Panc1 (cell line): ENCODE data around the gene CD8A. TPM values are rescaled to one million over a fixed set of nuclear protein-coding genes. Genes with fewer than 3 reads are reported as not detected.
"Not testable (repeated sequence)": the region's sequence is repeated elsewhere in the genome, so short reads cannot be mapped to it uniquely, and the experiment has no call there.

Experiments used
- ATAC-seq: fragments of 200-7000 bp; cut with Tn5 transposase; 2 replicates; pipeline ENCODE4 v1.9.1; 2020; ENCODE audit warnings: mild to moderate bottlenecking, moderate library complexity
- Bru-seq: library from RNA; stranded (reverse); fragments of 400-500 nt; gene quantifications from one replicate; lab custom pipeline; 2021; lab: Mats Ljungman, UMichigan
- BruChase-seq, 2 experiments: library from RNA; stranded (reverse); fragments of 400-500 nt; gene quantifications; one replicate each; lab custom pipeline; 2021; lab: Mats Ljungman, UMichigan
- BruUV-seq: library from RNA; stranded (reverse); fragments of 400-500 nt; replicated peaks from 2 replicates; lab custom pipeline; 2021; lab: Mats Ljungman, UMichigan
- CTCF ChIA-PET: fragments of 300-600 bp; sonication (Branson Sonifier 250); formaldehyde crosslinking; loops from one replicate; lab custom pipeline; 2022; ENCODE audit warnings: antibody characterized with exemption; lab: Charles Lee
- POLR2A ChIA-PET: fragments of 300-600 bp; sonication (Branson Sonifier 250); formaldehyde crosslinking; loops from one replicate; lab custom pipeline; 2022; ENCODE audit warnings: antibody characterized with exemption; lab: Charles Lee
- DNase-seq: peaks from one replicate; pipeline ENCODE4 v3.0.0-alpha.2; 2010; ENCODE audit warnings: low read depth, low spot score
- H3K27ac ChIP-seq: 2 replicates; pipeline ENCODE4 v1.5.1; 2011; ENCODE audit warnings: mild to moderate bottlenecking, low read length, inconsistent platforms
- H3K27me3 ChIP-seq: fragments of 200-500 bp; sonication (Bioruptor generic); 2 replicates; pipeline ENCODE4 v1.6.0; 2014; ENCODE audit warnings: low read length, inconsistent platforms; ENCODE audit not compliant: control insufficient read depth, insufficient read depth
- H3K36me3 ChIP-seq: fragments of 200-500 bp; sonication (Bioruptor generic); 2 replicates; pipeline ENCODE4 v1.5.1; 2014; ENCODE audit warnings: inconsistent platforms, mild to moderate bottlenecking, low read length, moderate library complexity; ENCODE audit not compliant: control insufficient read depth, insufficient read depth
- H3K4me1 ChIP-seq: 2 replicates; pipeline ENCODE4 v1.5.1; 2011; ENCODE audit warnings: inconsistent platforms, mild to moderate bottlenecking, low read length, moderate library complexity; ENCODE audit not compliant: control insufficient read depth, insufficient read depth
- H3K4me3 ChIP-seq, 2 experiments: 2 replicates each; pipeline ENCODE4 v1.5.1; 2011 to 2012; ENCODE audit warnings: low read depth in 2 of 2, low read length in 2 of 2, mild to moderate bottlenecking in 2 of 2, inconsistent platforms in 1 of 2, moderate library complexity in 1 of 2
- H3K9me3 ChIP-seq: fragments of 200-500 bp; sonication (Bioruptor generic); 2 replicates; pipeline ENCODE4 v1.5.1; 2014; ENCODE audit warnings: low read depth, mild to moderate bottlenecking, inconsistent platforms, low read length, moderate library complexity; ENCODE audit not compliant: control insufficient read depth, insufficient read depth
- POLR2AphosphoS5 ChIP-seq: IDR thresholded peaks from 2 replicates; pipeline ENCODE4 v1.6.1; 2012; ENCODE audit warnings: mild to moderate bottlenecking, low read depth, low read length, moderate library complexity
- SIN3A ChIP-seq: IDR thresholded peaks from 2 replicates; pipeline ENCODE4 v1.6.1; 2012; ENCODE audit warnings: low read depth, mild to moderate bottlenecking, low read length, moderate library complexity, borderline replicate concordance; ENCODE audit not compliant: insufficient read depth
- TCF7L2 ChIP-seq: IDR thresholded peaks from 2 replicates; pipeline ENCODE4 v1.6.1; 2011; ENCODE audit warnings: mild to moderate bottlenecking, low read depth, low read length, inconsistent platforms
- in situ Hi-C: cut with HindIII; loops from 2 replicates; pipeline ENCODE4 v1.10.0; 2016; ENCODE audit warnings: low sequenced_read_pairs, low pct_unique_long_range_greater_than_20kb
- intact Hi-C: fragments of 100-400 bp; cut with micrococcal nuclease; formaldehyde crosslinking; loops from one replicate; pipeline ENCODE4 v1.10.0; 2022; ENCODE audit not compliant: unreplicated experiment
- long read RNA-seq: library from polyadenylated mRNA; unstranded; transcript quantifications from one replicate; pipeline ENCODE4 v2.0.0, GENCODE V29; 2021; ENCODE audit not compliant: unreplicated experiment
- polyA plus RNA-seq: library from polyadenylated mRNA; unstranded; fragments of >200 nt; gene quantifications from one replicate; pipeline ENCODE4 v1.2.1, GENCODE V29; 2012; ENCODE audit warnings: missing spikeins; ENCODE audit not compliant: insufficient read length
- total RNA-seq: library from RNA; stranded (reverse); gene quantifications from one replicate; pipeline ENCODE4 v1.2.1, GENCODE V29; 2021; ENCODE audit not compliant: unreplicated experiment
- TF ChIP-seq, protein P1 (sequence below): fragments of 450-650 bp; IDR thresholded peaks from 2 replicates; pipeline ENCODE4 v1.5.1; 2017; ENCODE audit warnings: mild to moderate bottlenecking
- TF ChIP-seq, protein P2 (sequence below), 2 experiments: IDR thresholded peaks; 2 replicates each; pipeline ENCODE4 v1.6.1; 2011 to 2012; ENCODE audit warnings: low read depth in 2 of 2, control low read depth in 1 of 2, low read length in 1 of 2, mild to moderate bottlenecking in 1 of 2, moderate library complexity in 1 of 2; ENCODE audit not compliant: insufficient read depth in 1 of 2

The CD8A gene
- total RNA-seq (0.41 TPM), Bru-seq, nascent RNA (percentile 34 among the genes with signal in this experiment), BruChase-seq, experiment 1, labeled RNA remaining after a 2-hour chase (percentile 40 among the genes with signal in this experiment), BruChase-seq, experiment 2, labeled RNA remaining after a 6-hour chase (percentile 40 among the genes with signal in this experiment)
- polyA plus RNA-seq, result 0.57 TPM
- long read RNA-seq, partial matches to known transcripts, result 0 of 1 reads
- long read RNA-seq, other reads (novel, unspliced or antisense), result 1 of 1 reads

DNA sequence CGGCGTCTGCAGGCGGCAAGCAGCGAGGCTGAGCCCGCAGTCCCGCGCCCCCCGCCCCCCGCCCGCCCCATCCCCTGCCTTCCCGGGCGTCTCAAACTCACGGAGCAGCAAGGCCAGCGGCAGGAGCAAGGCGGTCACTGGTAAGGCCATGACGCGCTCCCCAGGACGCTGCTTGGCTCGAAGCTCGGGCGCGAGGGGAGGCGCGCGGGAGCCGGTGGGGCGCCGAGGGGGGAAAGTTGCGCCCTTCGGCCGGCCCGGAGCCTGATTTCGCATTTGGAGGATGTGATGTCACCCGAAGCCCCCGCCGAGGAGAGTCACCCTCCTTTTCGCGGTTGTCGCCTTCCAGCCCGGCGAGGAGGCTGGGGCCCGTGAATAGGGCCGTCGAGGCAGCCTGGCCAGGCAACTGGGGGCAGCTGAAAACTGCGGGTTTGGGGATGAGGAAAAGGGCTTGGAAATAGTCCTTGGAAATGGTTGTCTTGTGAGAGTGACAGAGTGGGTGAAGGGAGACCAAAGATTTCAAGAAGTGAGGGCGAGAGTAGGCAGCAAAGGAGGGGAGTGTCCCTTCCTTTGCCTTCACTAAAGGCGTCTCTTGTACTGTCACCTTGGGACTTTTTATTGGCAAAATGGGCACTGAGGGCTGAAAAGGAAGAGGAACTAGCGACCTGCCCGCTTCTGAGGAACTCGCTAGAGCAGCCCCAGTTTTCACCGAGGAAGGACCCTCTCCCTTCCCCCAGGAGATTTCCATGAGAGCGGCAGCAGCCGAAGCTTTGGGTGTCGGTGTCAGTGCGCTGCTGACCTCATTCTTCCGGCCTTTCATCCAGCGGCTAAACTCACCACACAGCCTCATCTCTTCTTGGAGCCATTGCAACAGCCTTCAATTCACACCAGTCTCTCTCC is at the start of gene CD8A:
Gene CD8A, minus strand, starts transcription at position 238 of the 897 bp plus-strand sequence. Its CDS starts 88 bp downstream, at position 150.
- CTCF ChIA-PET, result no interaction called here
- intact Hi-C loops, result no loop called here

DNA sequence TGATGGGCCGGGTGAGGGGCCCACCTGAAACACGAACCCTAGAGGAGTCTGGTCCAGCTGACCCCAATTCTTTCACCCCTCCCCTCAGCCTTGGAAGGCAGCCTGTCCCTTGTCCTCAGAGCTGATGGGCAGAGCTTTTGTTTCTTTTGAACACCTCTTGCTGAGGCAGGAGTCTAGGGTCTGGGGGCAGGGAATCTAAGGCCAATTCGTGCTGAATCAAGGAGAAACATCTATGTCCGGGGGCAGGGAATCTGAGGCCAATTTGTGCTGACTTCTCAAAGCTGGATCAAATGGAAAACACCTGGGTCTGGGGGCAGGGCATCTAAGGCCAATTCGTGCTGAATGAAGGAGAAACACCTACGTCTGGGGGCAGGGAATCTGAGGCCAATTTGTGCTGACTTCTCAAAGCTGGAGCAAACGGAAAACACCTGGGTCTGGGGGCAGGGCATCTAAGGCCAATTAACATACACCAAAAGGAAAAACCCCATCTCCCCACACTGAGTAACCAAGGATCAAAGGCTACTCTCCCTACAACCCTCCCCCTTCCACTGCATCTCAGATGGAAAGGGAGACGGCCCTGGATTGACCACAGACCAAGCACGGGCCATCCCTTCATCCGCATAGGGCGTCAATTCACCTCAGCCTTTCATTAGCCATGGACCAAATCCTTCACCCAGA is 49.3 kb upstream of the CD8A start:
- ATAC-seq, intact Hi-C loops, H3K27me3 ChIP-seq, in situ Hi-C loops, BruUV-seq, H3K27ac ChIP-seq, POLR2A ChIA-PET, H3K36me3 ChIP-seq, H3K4me3 ChIP-seq, H3K9me3 ChIP-seq, CTCF ChIA-PET, DNase-seq, H3K4me1 ChIP-seq: not testable (repeated sequence)

More for the DNA sequence above, at the start of gene CD8A:
- no peak for TF ChIP-seq TCF7L2
- TF ChIP-seq POLR2AphosphoS5, result no peak
- TF ChIP-seq, protein P1, sequence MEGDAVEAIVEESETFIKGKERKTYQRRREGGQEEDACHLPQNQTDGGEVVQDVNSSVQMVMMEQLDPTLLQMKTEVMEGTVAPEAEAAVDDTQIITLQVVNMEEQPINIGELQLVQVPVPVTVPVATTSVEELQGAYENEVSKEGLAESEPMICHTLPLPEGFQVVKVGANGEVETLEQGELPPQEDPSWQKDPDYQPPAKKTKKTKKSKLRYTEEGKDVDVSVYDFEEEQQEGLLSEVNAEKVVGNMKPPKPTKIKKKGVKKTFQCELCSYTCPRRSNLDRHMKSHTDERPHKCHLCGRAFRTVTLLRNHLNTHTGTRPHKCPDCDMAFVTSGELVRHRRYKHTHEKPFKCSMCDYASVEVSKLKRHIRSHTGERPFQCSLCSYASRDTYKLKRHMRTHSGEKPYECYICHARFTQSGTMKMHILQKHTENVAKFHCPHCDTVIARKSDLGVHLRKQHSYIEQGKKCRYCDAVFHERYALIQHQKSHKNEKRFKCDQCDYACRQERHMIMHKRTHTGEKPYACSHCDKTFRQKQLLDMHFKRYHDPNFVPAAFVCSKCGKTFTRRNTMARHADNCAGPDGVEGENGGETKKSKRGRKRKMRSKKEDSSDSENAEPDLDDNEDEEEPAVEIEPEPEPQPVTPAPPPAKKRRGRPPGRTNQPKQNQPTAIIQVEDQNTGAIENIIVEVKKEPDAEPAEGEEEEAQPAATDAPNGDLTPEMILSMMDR, result no peak
- TF ChIP-seq SIN3A, result no peak
- TF ChIP-seq, protein P2, sequence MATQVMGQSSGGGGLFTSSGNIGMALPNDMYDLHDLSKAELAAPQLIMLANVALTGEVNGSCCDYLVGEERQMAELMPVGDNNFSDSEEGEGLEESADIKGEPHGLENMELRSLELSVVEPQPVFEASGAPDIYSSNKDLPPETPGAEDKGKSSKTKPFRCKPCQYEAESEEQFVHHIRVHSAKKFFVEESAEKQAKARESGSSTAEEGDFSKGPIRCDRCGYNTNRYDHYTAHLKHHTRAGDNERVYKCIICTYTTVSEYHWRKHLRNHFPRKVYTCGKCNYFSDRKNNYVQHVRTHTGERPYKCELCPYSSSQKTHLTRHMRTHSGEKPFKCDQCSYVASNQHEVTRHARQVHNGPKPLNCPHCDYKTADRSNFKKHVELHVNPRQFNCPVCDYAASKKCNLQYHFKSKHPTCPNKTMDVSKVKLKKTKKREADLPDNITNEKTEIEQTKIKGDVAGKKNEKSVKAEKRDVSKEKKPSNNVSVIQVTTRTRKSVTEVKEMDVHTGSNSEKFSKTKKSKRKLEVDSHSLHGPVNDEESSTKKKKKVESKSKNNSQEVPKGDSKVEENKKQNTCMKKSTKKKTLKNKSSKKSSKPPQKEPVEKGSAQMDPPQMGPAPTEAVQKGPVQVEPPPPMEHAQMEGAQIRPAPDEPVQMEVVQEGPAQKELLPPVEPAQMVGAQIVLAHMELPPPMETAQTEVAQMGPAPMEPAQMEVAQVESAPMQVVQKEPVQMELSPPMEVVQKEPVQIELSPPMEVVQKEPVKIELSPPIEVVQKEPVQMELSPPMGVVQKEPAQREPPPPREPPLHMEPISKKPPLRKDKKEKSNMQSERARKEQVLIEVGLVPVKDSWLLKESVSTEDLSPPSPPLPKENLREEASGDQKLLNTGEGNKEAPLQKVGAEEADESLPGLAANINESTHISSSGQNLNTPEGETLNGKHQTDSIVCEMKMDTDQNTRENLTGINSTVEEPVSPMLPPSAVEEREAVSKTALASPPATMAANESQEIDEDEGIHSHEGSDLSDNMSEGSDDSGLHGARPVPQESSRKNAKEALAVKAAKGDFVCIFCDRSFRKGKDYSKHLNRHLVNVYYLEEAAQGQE (IDR thresholded peaks at IDR 0.05; ENCODE audit: insufficient read depth in 1 of 2, low read depth in 2 of 2, low read length in 1 of 2), result no peak
- peak; percentile 9; the same call in 1 of the 2 replicates for ATAC-seq
- no peaks in the 10 kb centered on the region for H3K36me3 ChIP-seq
- H3K9me3 ChIP-seq, result peaks cover 4% of the 10 kb centered on the region; the same call in 1 of the 2 replicates
- peaks cover 6% of the 10 kb centered on the region for H3K27me3 ChIP-seq
- no peak within 1 kb of the TSS for H3K27ac ChIP-seq
- in situ Hi-C loops, result no loop called here
- no peak within 1 kb of the TSS for H3K4me3 ChIP-seq
- no peaks in the 10 kb centered on the region for H3K4me1 ChIP-seq
- POLR2A ChIA-PET, result interaction anchor here (0.6 kb wide), 1 partner anchor 19 kb away, joined by 5 read pairs; no protein-coding TSS in a partner anchor
- BruUV-seq, result no TSS peak
- DNase-seq, result no peak

DNA sequence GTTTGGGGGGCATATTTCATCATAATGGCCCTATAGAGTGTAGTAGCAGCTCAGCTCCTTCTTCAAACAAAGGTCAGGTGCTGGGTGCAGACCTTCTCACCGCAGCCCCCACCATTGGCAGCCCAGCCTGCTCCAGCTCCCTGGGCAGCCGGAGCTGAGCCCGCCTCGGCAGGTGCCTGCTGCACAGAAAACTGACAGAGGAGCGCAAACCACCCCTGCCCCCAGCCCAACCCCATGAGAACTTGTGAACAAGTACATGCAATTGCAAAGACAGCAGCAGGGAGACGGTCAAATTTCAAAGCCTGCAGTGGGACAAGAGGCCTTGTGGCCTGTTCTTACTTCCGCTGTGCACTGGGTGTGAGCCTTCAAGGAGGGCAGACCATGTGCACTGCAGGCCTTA is 48.7 kb upstream of the CD8A start:
- in situ Hi-C loops, CTCF ChIA-PET, H3K27ac ChIP-seq, DNase-seq, intact Hi-C loops, H3K4me3 ChIP-seq, H3K9me3 ChIP-seq, ATAC-seq, H3K27me3 ChIP-seq, POLR2A ChIA-PET, H3K36me3 ChIP-seq, H3K4me1 ChIP-seq, BruUV-seq: not testable (repeated sequence)

DNA sequence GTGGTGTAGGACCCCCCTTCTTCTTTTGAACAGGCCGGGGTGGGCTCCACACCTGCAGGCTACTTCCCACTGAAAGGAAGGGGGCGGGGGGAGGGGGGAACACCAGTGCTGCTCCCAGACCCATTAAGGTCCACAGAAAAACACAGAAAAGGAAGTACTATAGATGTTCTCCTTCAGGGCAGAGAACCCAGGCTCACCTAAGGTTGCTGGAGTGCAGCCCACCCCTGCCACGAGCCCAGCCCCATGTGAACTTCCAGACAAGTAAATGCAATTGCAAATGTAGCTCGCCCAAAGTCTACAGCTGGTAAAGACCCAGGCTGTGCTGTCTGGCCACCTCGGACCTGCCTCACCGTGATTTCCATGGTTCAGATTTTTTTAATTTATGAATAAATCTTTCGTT is 47.0 kb upstream of the CD8A start:
- intact Hi-C loops, DNase-seq: not testable (repeated sequence)

More for the DNA sequence above, 47.0 kb upstream of the CD8A start:
- H3K36me3 ChIP-seq, ATAC-seq, POLR2A ChIA-PET, CTCF ChIA-PET, in situ Hi-C loops, H3K4me1 ChIP-seq, H3K27ac ChIP-seq, H3K4me3 ChIP-seq, H3K9me3 ChIP-seq, BruUV-seq, H3K27me3 ChIP-seq: not testable (repeated sequence)
